ENCODE measurements around the gene BRMS1. TPM values are rescaled to one million over a fixed set of nuclear protein-coding genes. Genes with fewer than 3 reads are reported as not detected.

BRMS1 gene
- polyA plus RNA-seq, 1 experiment: 35.2 TPM

- CTCF ChIA-PET: interaction anchor here (0.6 to 2.1 kb wide), 9 partner anchors 23 to 120 kb away, joined by 3 to 8 read pairs (median 4); partner anchors contain the start of gene RIN1
- DNase-seq (ENCODE audit: low read depth, low spot score): peak; percentile 99
- TF ChIP-seq CTCF (IDR thresholded peaks at IDR 0.05; ENCODE audit: low read depth, low read length): no peak
Measured at GRCh38 chr11:66288671-66289547, 56.0 kb downstream of the BRMS1 start, which contains the start of gene YIF1A. Gene YIF1A (minus strand): TSS chr11:66289143. CDS start chr11:66288985, 158 bp downstream.

GRCh38 chr11:66287889-66288670, 56.8 kb downstream of the BRMS1 start:
- H3K4me3 ChIP-seq (ENCODE audit: low read depth, low read length): peak overlapping the region; percentile 84
- no peak for TF ChIP-seq CTCF (IDR thresholded peaks at IDR 0.05; ENCODE audit: low read depth, low read length)
- POLR2A ChIA-PET: interaction anchor here (0.6 to 2.6 kb wide), 7 partner anchors 9 to 279 kb away, joined by 3 to 25 read pairs (median 4); partner anchors contain the start of genes CD248, PELI3, RAB1B and RIN1
- H3K27me3 ChIP-seq (ENCODE audit: control insufficient read depth, insufficient read depth, low read length): peaks cover 16% of the 10 kb centered on the region
- H3K27ac ChIP-seq (ENCODE audit: low read depth, low read length): peak overlapping the region; percentile 61
- CTCF ChIA-PET: interaction anchor here (1.3 to 2.1 kb wide), 4 partner anchors 24 to 120 kb away, joined by 3 to 7 read pairs (median 4); partner anchors contain the start of gene RIN1
- no peaks in the 10 kb centered on the region for H3K9me3 ChIP-seq (ENCODE audit: control insufficient read depth, insufficient read depth, low read length)
- DNase-seq (ENCODE audit: low read depth, low spot score): no peak

More at GRCh38 chr11:66288671-66289547, 56.0 kb downstream of the BRMS1 start, which contains the start of gene YIF1A:
- Histone ChIP-seq H3K27me3 (ENCODE audit: control insufficient read depth, insufficient read depth, low read length) (peaks cover 19% of the 10 kb centered on the region), H3K4me3 (ENCODE audit: low read depth, low read length) (peak within 1 kb of the TSS; percentile 84), H3K9me3 (ENCODE audit: control insufficient read depth, insufficient read depth, low read length) (no peaks in the 10 kb centered on the region), H3K27ac (ENCODE audit: low read depth, low read length) (peak within 1 kb of the TSS; percentile 100)
- POLR2A ChIA-PET: interaction anchor here (0.6 to 2.6 kb wide), 24 partner anchors 9 to 1317 kb away, joined by 3 to 25 read pairs (median 3); partner anchors contain the start of genes BRMS1, CD248, MAJIN and MRPL11

Small RNA genes within 50 kb of the gene (small RNA-seq; reads per million reads assigned to genes)
- not detected for gene RF00017 (ENCODE audit: insufficient read length, low read depth)
- 13.7 reads per million, percentile 75 among the genes with 10 or more reads in this experiment for gene RNU1-84P (ENCODE audit: insufficient read length, low read depth)

Other genes with a start within 250 kb of the BRMS1 start
- gene KLC2, start 87.4 kb downstream of the BRMS1 start, polyA plus RNA-seq (2011; rRNA removed): 6.4 and 8.5 TPM in 2 replicates
- 127 and 183 TPM in 2 replicates for gene RAB1B, start 76.5 kb downstream of the BRMS1 start, polyA plus RNA-seq (2011; rRNA removed)
- gene CNIH2, start 66.9 kb downstream of the BRMS1 start, polyA plus RNA-seq (2011; rRNA removed): 2.0 and 2.8 TPM in 2 replicates
- 126 and 140 TPM in 2 replicates for gene YIF1A, start 56.0 kb downstream of the BRMS1 start, polyA plus RNA-seq (2011; rRNA removed)
- not detected in 2 replicates for gene TMEM151A, start 53.2 kb downstream of the BRMS1 start, polyA plus RNA-seq (2011; rRNA removed)
- gene CD248, start 28.1 kb downstream of the BRMS1 start, polyA plus RNA-seq (2011; rRNA removed): 105 and 128 TPM in 2 replicates
- 6.7 and 9.0 TPM in 2 replicates for gene RIN1, start 8.7 kb downstream of the BRMS1 start, polyA plus RNA-seq (2011; rRNA removed)
- 15.9 and 17.7 TPM in 2 replicates for gene B4GAT1, start 2.5 kb upstream of the BRMS1 start, polyA plus RNA-seq (2011; rRNA removed)
- gene SLC29A2, start 26.7 kb upstream of the BRMS1 start, polyA plus RNA-seq (2011; rRNA removed): 0.16 and 0.46 TPM in 2 replicates
- gene NPAS4, start 75.9 kb upstream of the BRMS1 start, polyA plus RNA-seq (2011; rRNA removed): 0.12 and 0.14 TPM in 2 replicates
- gene MRPL11, start 93.7 kb upstream of the BRMS1 start, polyA plus RNA-seq (2011; rRNA removed): 43.1 and 55.1 TPM in 2 replicates
- 4.6 and 5.6 TPM in 2 replicates for gene PELI3, start 121.8 kb upstream of the BRMS1 start, polyA plus RNA-seq (2011; rRNA removed)
- gene DPP3, start 135.3 kb upstream of the BRMS1 start, polyA plus RNA-seq (2011; rRNA removed): 54.6 and 60.2 TPM in 2 replicates
- 17.7 and 21.1 TPM in 2 replicates for gene BBS1, start 165.5 kb upstream of the BRMS1 start, polyA plus RNA-seq (2011; rRNA removed)
- 6.2 and 6.8 TPM in 2 replicates for gene ZDHHC24, start 200.9 kb upstream of the BRMS1 start, polyA plus RNA-seq (2011; rRNA removed)
- gene ACTN3, start 201.8 kb upstream of the BRMS1 start, polyA plus RNA-seq (2011; rRNA removed): 0.11 TPM in 2 replicates
- gene CTSF, start 223.5 kb upstream of the BRMS1 start, polyA plus RNA-seq (2011; rRNA removed): 24.3 and 28.1 TPM in 2 replicates
- gene CCDC87, start 248.0 kb upstream of the BRMS1 start, polyA plus RNA-seq (2011; rRNA removed): 0.11 and 0.19 TPM in 2 replicates
- 26.7 and 30.3 TPM in 2 replicates for gene CCS, start 248.1 kb upstream of the BRMS1 start, polyA plus RNA-seq (2011; rRNA removed)